ENCODE measurements around the gene PDE8B. TPM values are rescaled to one million over a fixed set of nuclear protein-coding genes. Genes with fewer than 3 reads are reported as not detected.

PDE8B gene
- total RNA-seq, 2 donors from 2014 or later = not detected

- Mint-ChIP-seq H3K27ac (no peak overlapping the region), H3K9me3 (no peaks in the 10 kb centered on the region), H3K4me1 (ENCODE audit: low read depth in 2 of 2) (no peaks in the 10 kb centered on the region), H3K36me3 (no peaks in the 10 kb centered on the region), H3K27me3 (peaks cover 2 to 4% of the 10 kb centered on the region in 2 donors), H3K4me3 (no peak overlapping the region)
- DNase-seq (ENCODE audit: low spot score) = no peak
- no peak for ATAC-seq
These were observed 185.5 kb downstream of the PDE8B start for GRCh38 chr5:77396017-77396416.

GRCh38 chr5:77397686-77398292 lies 187.3 kb downstream of the PDE8B start:
- DNase-seq (ENCODE audit: low spot score) = no peak
- Mint-ChIP-seq H3K27ac (no peak overlapping the region), H3K36me3 (no peaks in the 10 kb centered on the region), H3K27me3 (peaks cover 0 to 2% of the 10 kb centered on the region in 2 donors), H3K9me3 (no peaks in the 10 kb centered on the region), H3K4me1 (ENCODE audit: low read depth in 2 of 2) (no peaks in the 10 kb centered on the region), H3K4me3 (no peak overlapping the region)
- ATAC-seq = no peak

- H3K4me3 Mint-ChIP-seq = no peak overlapping the region
- no peaks in the 10 kb centered on the region for H3K36me3 Mint-ChIP-seq
- H3K4me1 Mint-ChIP-seq (ENCODE audit: low read depth in 2 of 2) = no peaks in the 10 kb centered on the region
- peaks cover 0 to 2% of the 10 kb centered on the region in 2 donors for H3K27me3 Mint-ChIP-seq
- no peak overlapping the region for H3K27ac Mint-ChIP-seq
- H3K9me3 Mint-ChIP-seq = no peaks in the 10 kb centered on the region
- DNase-seq (ENCODE audit: low spot score) (no peak), ATAC-seq (no peak)
These were observed 188.0 kb downstream of the PDE8B start for GRCh38 chr5:77398458-77398857.

GRCh38 chr5:77398896-77399295 lies 188.4 kb downstream of the PDE8B start:
- DNase-seq (ENCODE audit: low spot score) (no peak), ATAC-seq (no peak)
- H3K4me1 Mint-ChIP-seq (ENCODE audit: low read depth in 2 of 2) = no peaks in the 10 kb centered on the region
- H3K27me3 Mint-ChIP-seq = peaks cover 0 to 2% of the 10 kb centered on the region in 2 donors
- H3K36me3 Mint-ChIP-seq = no peaks in the 10 kb centered on the region
- H3K9me3 Mint-ChIP-seq = no peaks in the 10 kb centered on the region
- no peak overlapping the region for H3K4me3 Mint-ChIP-seq
- no peak overlapping the region for H3K27ac Mint-ChIP-seq

- ATAC-seq (no peak), DNase-seq (ENCODE audit: low spot score) (no peak)
- Mint-ChIP-seq H3K4me1 (ENCODE audit: low read depth in 2 of 2) (no peaks in the 10 kb centered on the region), H3K36me3 (no peaks in the 10 kb centered on the region), H3K27ac (no peak overlapping the region), H3K9me3 (no peaks in the 10 kb centered on the region), H3K27me3 (peaks cover 2 to 9% of the 10 kb centered on the region in 2 donors), H3K4me3 (no peak overlapping the region)
These were observed 190.2 kb downstream of the PDE8B start for GRCh38 chr5:77400645-77401044.

GRCh38 chr5:77402796-77403195 lies 192.3 kb downstream of the PDE8B start:
- Mint-ChIP-seq H3K36me3 (no peaks in the 10 kb centered on the region), H3K27ac (no peak overlapping the region), H3K4me3 (no peak overlapping the region), H3K9me3 (no peaks in the 10 kb centered on the region), H3K27me3 (peaks cover 2 to 26% of the 10 kb centered on the region in 2 donors), H3K4me1 (ENCODE audit: low read depth in 2 of 2) (no peaks in the 10 kb centered on the region)
- no peak for DNase-seq (ENCODE audit: low spot score)
- no peak for ATAC-seq

- peaks cover 9 to 28% of the 10 kb centered on the region in 2 donors for H3K27me3 Mint-ChIP-seq
- no peaks in the 10 kb centered on the region for H3K4me1 Mint-ChIP-seq (ENCODE audit: low read depth in 2 of 2)
- no peak for ATAC-seq
- no peak overlapping the region for H3K4me3 Mint-ChIP-seq
- H3K9me3 Mint-ChIP-seq = no peaks in the 10 kb centered on the region
- H3K27ac Mint-ChIP-seq = no peak overlapping the region
- no peaks in the 10 kb centered on the region for H3K36me3 Mint-ChIP-seq
- DNase-seq (ENCODE audit: low spot score) = no peak
These were observed 196.7 kb downstream of the PDE8B start for GRCh38 chr5:77407152-77407551.

GRCh38 chr5:77409870-77410621 lies 199.6 kb downstream of the PDE8B start:
- peaks cover 9 to 32% of the 10 kb centered on the region in 2 donors for H3K27me3 Mint-ChIP-seq
- no peak overlapping the region for H3K4me3 Mint-ChIP-seq
- no peaks in the 10 kb centered on the region for H3K36me3 Mint-ChIP-seq
- no peaks in the 10 kb centered on the region for H3K9me3 Mint-ChIP-seq
- ATAC-seq (peak; percentile 49 to 60), DNase-seq (ENCODE audit: low spot score) (no peak)
- H3K4me1 Mint-ChIP-seq (ENCODE audit: low read depth in 2 of 2) = no peaks in the 10 kb centered on the region
- H3K27ac Mint-ChIP-seq = no peak overlapping the region

- no peak for ATAC-seq
- Mint-ChIP-seq H3K36me3 (no peaks in the 10 kb centered on the region), H3K27me3 (peaks cover 14 to 16% of the 10 kb centered on the region in 2 donors), H3K4me1 (ENCODE audit: low read depth in 2 of 2) (peaks cover 0 to 2% of the 10 kb centered on the region in 2 donors), H3K9me3 (no peaks in the 10 kb centered on the region), H3K4me3 (no peak overlapping the region), H3K27ac (no peak overlapping the region)
- DNase-seq (ENCODE audit: low spot score) = no peak
These were observed 202.6 kb downstream of the PDE8B start for GRCh38 chr5:77413049-77413448.

GRCh38 chr5:77418162-77418561 lies 207.7 kb downstream of the PDE8B start:
- no peak for ATAC-seq
- peaks cover 0 to 2% of the 10 kb centered on the region in 2 donors for H3K4me1 Mint-ChIP-seq (ENCODE audit: low read depth in 2 of 2)
- no peaks in the 10 kb centered on the region for H3K36me3 Mint-ChIP-seq
- no peaks in the 10 kb centered on the region for H3K9me3 Mint-ChIP-seq
- no peak for DNase-seq (ENCODE audit: low spot score)
- H3K27ac Mint-ChIP-seq = no peak overlapping the region
- no peak overlapping the region for H3K4me3 Mint-ChIP-seq
- peaks cover 8 to 14% of the 10 kb centered on the region in 2 donors for H3K27me3 Mint-ChIP-seq

GRCh38 chr5:77418601-77419581 lies 208.4 kb downstream of the PDE8B start:
- ATAC-seq = no peak
- Mint-ChIP-seq H3K4me1 (ENCODE audit: low read depth in 2 of 2) (peaks cover 0 to 2% of the 10 kb centered on the region in 2 donors), H3K27ac (no peak overlapping the region)

GRCh38 chr5:77419644-77420582 lies 209.4 kb downstream of the PDE8B start:
- DNase-seq (ENCODE audit: low spot score) = no peak
- no peak overlapping the region for H3K4me3 Mint-ChIP-seq
- H3K36me3 Mint-ChIP-seq = no peaks in the 10 kb centered on the region
- H3K9me3 Mint-ChIP-seq = no peaks in the 10 kb centered on the region
- H3K4me1 Mint-ChIP-seq (ENCODE audit: low read depth in 2 of 2) = peaks cover 0 to 2% of the 10 kb centered on the region in 2 donors
- H3K27me3 Mint-ChIP-seq = peaks cover 7 to 8% of the 10 kb centered on the region in 2 donors
- ATAC-seq = no peak
- H3K27ac Mint-ChIP-seq = no peak overlapping the region

More at GRCh38 chr5:77418601-77419581, 208.4 kb downstream of the PDE8B start:
- peaks cover 8 to 9% of the 10 kb centered on the region in 2 donors for H3K27me3 Mint-ChIP-seq
- no peaks in the 10 kb centered on the region for H3K9me3 Mint-ChIP-seq
- DNase-seq (ENCODE audit: low spot score) = no peak
- H3K36me3 Mint-ChIP-seq = no peaks in the 10 kb centered on the region
- no peak overlapping the region for H3K4me3 Mint-ChIP-seq

GRCh38 chr5:77420940-77421339 lies 210.5 kb downstream of the PDE8B start:
- H3K27ac Mint-ChIP-seq = no peak overlapping the region
- ATAC-seq = no peak
- no peaks in the 10 kb centered on the region for H3K36me3 Mint-ChIP-seq
- H3K4me3 Mint-ChIP-seq = no peak overlapping the region
- peaks cover 7% of the 10 kb centered on the region in 2 donors for H3K27me3 Mint-ChIP-seq
- H3K4me1 Mint-ChIP-seq (ENCODE audit: low read depth in 2 of 2) = peaks cover 0 to 1% of the 10 kb centered on the region in 2 donors
- DNase-seq (ENCODE audit: low spot score) = no peak
- no peaks in the 10 kb centered on the region for H3K9me3 Mint-ChIP-seq

Data from natural killer cell treated with Interleukin-12 subunit alpha and Interleukin-12 subunit beta and Interleukin-15 and Interleukin-18, amount 100 ng/mL, for 72 hours (primary cell).